Measurements from ENCODE around the gene PLCB2.

PLCB2 gene

GRCh38 chr15:40252141-40252437, 55.6 kb downstream of the PLCB2 start:
- no peak for TF ChIP-seq CTCF (conservative IDR thresholded peaks at IDR 0.05; ENCODE audit: control insufficient read depth, insufficient read depth, low read depth, low read length)
- no peak for DNase-seq (ENCODE audit: low read depth)
- no peak overlapping the region for H3K4me3 ChIP-seq (ENCODE audit: control insufficient read depth, low read depth, low read length)

GRCh38 chr15:40251486-40252140, 56.1 kb downstream of the PLCB2 start:
- H3K4me3 ChIP-seq (ENCODE audit: control insufficient read depth, low read depth, low read length): no peak overlapping the region
- DNase-seq (ENCODE audit: low read depth): no peak
- TF ChIP-seq CTCF (conservative IDR thresholded peaks at IDR 0.05; ENCODE audit: control insufficient read depth, insufficient read depth, low read depth, low read length): no peak

- no peak overlapping the region for H3K4me3 ChIP-seq (ENCODE audit: control insufficient read depth, low read depth, low read length)
- TF ChIP-seq CTCF (conservative IDR thresholded peaks at IDR 0.05; ENCODE audit: control insufficient read depth, insufficient read depth, low read depth, low read length): no peak
- no peak for DNase-seq (ENCODE audit: low read depth)
Measured at GRCh38 chr15:40250771-40251483, 56.8 kb downstream of the PLCB2 start.

GRCh38 chr15:40250304-40250656, 57.5 kb downstream of the PLCB2 start:
- H3K4me3 ChIP-seq (ENCODE audit: control insufficient read depth, low read depth, low read length): no peak overlapping the region
- DNase-seq (ENCODE audit: low read depth): no peak
- no peak for TF ChIP-seq CTCF (conservative IDR thresholded peaks at IDR 0.05; ENCODE audit: control insufficient read depth, insufficient read depth, low read depth, low read length)

- no peak for TF ChIP-seq CTCF (conservative IDR thresholded peaks at IDR 0.05; ENCODE audit: control insufficient read depth, insufficient read depth, low read depth, low read length)
- no peak for DNase-seq (ENCODE audit: low read depth)
- H3K4me3 ChIP-seq (ENCODE audit: control insufficient read depth, low read depth, low read length): no peak overlapping the region
Measured at GRCh38 chr15:40249477-40250303, 58.0 kb downstream of the PLCB2 start.

GRCh38 chr15:40248006-40248783, 59.5 kb downstream of the PLCB2 start:
- no peak for DNase-seq (ENCODE audit: low read depth)
- H3K4me3 ChIP-seq (ENCODE audit: control insufficient read depth, low read depth, low read length): no peak overlapping the region
- no peak for TF ChIP-seq CTCF (conservative IDR thresholded peaks at IDR 0.05; ENCODE audit: control insufficient read depth, insufficient read depth, low read depth, low read length)

Measured in fibroblast of mammary gland (primary cell).